ENCODE measurements around the gene ZNF593OS. TPM values are rescaled to one million over a fixed set of nuclear protein-coding genes. Genes with fewer than 3 reads are reported as not detected.

Gene ZNF593OS
- total and polyA plus RNA-seq, 2 experiments from 2014 or later = 0.10 to 0.45 TPM

GRCh38 chr1:26153966-26154532 lies 17.6 kb downstream of the ZNF593OS start:
- H3K9me2 ChIP-seq (replicated peaks; ENCODE audit: insufficient read depth) = no peaks in the 10 kb centered on the region

GRCh38 chr1:26148887-26149286 lies 22.7 kb downstream of the ZNF593OS start:
- H2AFZ ChIP-seq = no peak overlapping the region
- H3K4me2 ChIP-seq = no peak overlapping the region
- H3K4me1 ChIP-seq (ENCODE audit: insufficient read depth) = no peaks in the 10 kb centered on the region
- no peaks in the 10 kb centered on the region for H3K27me3 ChIP-seq
- H3K4me3 ChIP-seq = no peak overlapping the region
- no peaks in the 10 kb centered on the region for H3K9me2 ChIP-seq (replicated peaks; ENCODE audit: insufficient read depth)
- no peaks in the 10 kb centered on the region for H3K79me2 ChIP-seq
- TF ChIP-seq EZH2phosphoT487 (IDR thresholded peaks at IDR 0.05; ENCODE audit: low read depth, severe bottlenecking, unreplicated experiment) = no peak
- no peak for TF ChIP-seq CTCF (IDR thresholded peaks at IDR 0.05; ENCODE audit: poor library complexity)
- TF ChIP-seq EZH2 (IDR thresholded peaks at IDR 0.05; ENCODE audit: borderline replicate concordance) = no peak
- no peaks in the 10 kb centered on the region for H4K20me1 ChIP-seq (ENCODE audit: insufficient read depth, poor library complexity, severe bottlenecking)
- DNase-seq (ENCODE audit: low spot score) = no peak
- no peak overlapping the region for H3K27ac ChIP-seq
- H3K36me3 ChIP-seq (replicated peaks; ENCODE audit: insufficient read depth, low read depth) = no peaks in the 10 kb centered on the region
- no peaks in the 10 kb centered on the region for H3K9me3 ChIP-seq (ENCODE audit: low read depth)

More at GRCh38 chr1:26153966-26154532, 17.6 kb downstream of the ZNF593OS start:
- DNase-seq (ENCODE audit: low spot score) = no peak
- no peak overlapping the region for H2AFZ ChIP-seq
- no peak overlapping the region for H3K4me2 ChIP-seq
- no peak overlapping the region for H3K4me3 ChIP-seq
- H3K27ac ChIP-seq = no peak overlapping the region
- WGBS (ENCODE audit: low lambda C conversion rate, missing lambda C conversion rate) = 61% methylated on average over 5 of the region's 5 CpGs
- no peaks in the 10 kb centered on the region for H4K20me1 ChIP-seq (ENCODE audit: insufficient read depth, poor library complexity, severe bottlenecking)
- no peaks in the 10 kb centered on the region for H3K79me2 ChIP-seq
- H3K36me3 ChIP-seq (replicated peaks; ENCODE audit: insufficient read depth, low read depth) = no peaks in the 10 kb centered on the region
- no peaks in the 10 kb centered on the region for H3K4me1 ChIP-seq (ENCODE audit: insufficient read depth)
- H3K27me3 ChIP-seq = peaks cover 16% of the 10 kb centered on the region
- H3K9me3 ChIP-seq (ENCODE audit: low read depth) = no peaks in the 10 kb centered on the region
- TF ChIP-seq EZH2phosphoT487 (IDR thresholded peaks at IDR 0.05; ENCODE audit: low read depth, severe bottlenecking, unreplicated experiment) (no peak), EZH2 (IDR thresholded peaks at IDR 0.05; ENCODE audit: borderline replicate concordance) (no peak), CTCF (IDR thresholded peaks at IDR 0.05; ENCODE audit: poor library complexity) (no peak)

GRCh38 chr1:26145960-26146294 lies 25.7 kb downstream of the ZNF593OS start:
- WGBS (ENCODE audit: low lambda C conversion rate, missing lambda C conversion rate) = 48% methylated on average over 6 of the region's 6 CpGs

More at GRCh38 chr1:26145960-26146294, 25.7 kb downstream of the ZNF593OS start:
- Histone ChIP-seq H3K4me3 (no peak overlapping the region), H3K4me2 (no peak overlapping the region), H3K4me1 (ENCODE audit: insufficient read depth) (no peaks in the 10 kb centered on the region), H3K79me2 (no peaks in the 10 kb centered on the region), H2AFZ (no peak overlapping the region), H4K20me1 (ENCODE audit: insufficient read depth, poor library complexity, severe bottlenecking) (no peaks in the 10 kb centered on the region), H3K27ac (no peak overlapping the region), H3K27me3 (no peaks in the 10 kb centered on the region), H3K9me2 (replicated peaks; ENCODE audit: insufficient read depth) (no peaks in the 10 kb centered on the region), H3K9me3 (ENCODE audit: low read depth) (no peaks in the 10 kb centered on the region), H3K36me3 (replicated peaks; ENCODE audit: insufficient read depth, low read depth) (no peaks in the 10 kb centered on the region)
- TF ChIP-seq EZH2 (IDR thresholded peaks at IDR 0.05; ENCODE audit: borderline replicate concordance) (no peak), EZH2phosphoT487 (IDR thresholded peaks at IDR 0.05; ENCODE audit: low read depth, severe bottlenecking, unreplicated experiment) (no peak), CTCF (IDR thresholded peaks at IDR 0.05; ENCODE audit: poor library complexity) (no peak)
- DNase-seq (ENCODE audit: low spot score) = no peak
